ENCODE data around the gene NETO1.
A peak's percentile ranks its signal among the peaks of the same experiment; 100 is the strongest.

Gene NETO1, protein sequence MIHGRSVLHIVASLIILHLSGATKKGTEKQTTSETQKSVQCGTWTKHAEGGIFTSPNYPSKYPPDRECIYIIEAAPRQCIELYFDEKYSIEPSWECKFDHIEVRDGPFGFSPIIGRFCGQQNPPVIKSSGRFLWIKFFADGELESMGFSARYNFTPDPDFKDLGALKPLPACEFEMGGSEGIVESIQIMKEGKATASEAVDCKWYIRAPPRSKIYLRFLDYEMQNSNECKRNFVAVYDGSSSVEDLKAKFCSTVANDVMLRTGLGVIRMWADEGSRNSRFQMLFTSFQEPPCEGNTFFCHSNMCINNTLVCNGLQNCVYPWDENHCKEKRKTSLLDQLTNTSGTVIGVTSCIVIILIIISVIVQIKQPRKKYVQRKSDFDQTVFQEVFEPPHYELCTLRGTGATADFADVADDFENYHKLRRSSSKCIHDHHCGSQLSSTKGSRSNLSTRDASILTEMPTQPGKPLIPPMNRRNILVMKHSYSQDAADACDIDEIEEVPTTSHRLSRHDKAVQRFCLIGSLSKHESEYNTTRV

DNA sequence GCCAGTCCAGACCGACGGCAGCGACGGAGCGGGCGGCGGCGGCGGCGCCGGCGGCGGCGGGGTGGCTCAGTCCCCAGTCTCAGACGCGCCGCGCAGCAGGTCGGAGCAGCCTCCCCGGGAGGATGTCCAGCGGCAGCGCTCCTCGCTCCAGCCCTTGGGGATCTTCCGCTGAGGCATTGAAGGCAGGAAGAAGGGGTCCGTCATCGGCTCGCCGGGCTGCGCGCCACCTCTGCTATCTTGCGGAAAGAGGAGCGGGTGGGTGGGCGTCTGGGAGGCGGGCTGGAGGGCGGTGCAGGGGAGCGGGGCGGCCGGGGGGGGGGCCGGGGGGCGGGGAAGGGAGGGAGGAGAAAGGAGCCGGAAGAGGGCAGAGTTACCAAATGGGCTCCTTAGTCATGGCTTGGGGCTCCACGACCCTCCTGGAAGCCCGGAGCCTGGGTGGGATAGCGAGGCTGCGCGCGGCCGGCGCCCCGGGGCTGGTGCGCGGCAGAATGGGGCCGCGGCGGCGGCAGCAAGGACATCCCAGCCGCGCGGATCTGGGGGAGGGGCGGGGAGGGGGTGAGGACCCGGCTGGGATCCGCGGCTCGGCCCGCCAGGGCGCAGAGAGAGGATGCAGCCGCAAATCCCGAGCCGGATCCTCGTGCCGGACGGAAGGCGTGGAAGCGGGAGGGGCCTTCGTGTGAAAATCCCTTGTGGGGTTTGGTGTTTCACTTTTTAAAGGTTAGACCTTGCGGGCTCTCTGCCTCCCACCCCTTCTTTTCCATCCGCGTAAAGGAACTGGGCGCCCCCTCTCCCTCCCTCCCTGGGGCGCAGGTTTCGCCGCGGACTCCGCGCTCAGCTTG lies at the start of gene NETO1:
Gene NETO1, minus strand, starts transcription at position 242 of the 839 bp plus-strand sequence. CDS start 696 bp downstream, outside the sequence.
- no peak for DNase-seq (ENCODE audit: low read depth)

DNA sequence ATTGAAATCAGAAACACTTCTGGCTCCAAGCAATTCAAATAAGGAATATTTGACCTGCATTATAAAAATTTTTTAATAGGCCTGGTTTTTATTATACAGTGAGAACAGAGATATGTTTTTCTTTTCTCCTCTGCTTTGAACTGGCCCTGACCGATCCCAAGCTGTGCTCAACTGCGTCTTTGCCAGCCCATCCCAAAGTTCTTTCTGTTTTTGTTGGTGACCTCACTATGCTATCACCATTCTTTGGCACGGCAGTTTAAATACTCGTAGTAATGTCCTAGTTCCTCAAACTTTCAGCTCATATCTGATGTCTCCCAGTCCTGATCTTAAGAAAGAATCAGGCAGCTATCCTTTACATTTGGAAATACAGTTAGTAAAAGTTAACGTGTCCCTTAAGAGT lies 42.3 kb upstream of the NETO1 start:
- no peak for DNase-seq (ENCODE audit: low read depth)

DNA sequence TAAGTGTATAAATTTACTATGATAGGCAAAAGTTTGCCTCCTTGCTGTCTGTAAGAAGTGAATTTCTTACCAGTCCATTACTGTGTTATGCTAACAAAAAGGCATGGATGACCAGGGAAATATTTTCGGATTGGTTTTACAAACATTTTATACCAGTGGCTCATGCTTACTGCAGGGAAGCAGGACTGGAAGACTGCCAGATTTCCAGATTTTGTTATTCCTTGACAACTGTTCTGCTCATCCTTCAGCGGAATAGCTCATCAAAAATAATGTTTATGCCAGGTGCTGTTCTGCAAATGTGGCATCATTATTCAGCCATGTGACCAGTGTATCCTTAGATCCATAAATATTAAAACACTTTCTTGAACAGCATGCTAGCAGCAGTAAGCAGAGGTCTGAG lies 40.4 kb upstream of the NETO1 start:
- DNase-seq (ENCODE audit: low read depth) = no peak

DNA sequence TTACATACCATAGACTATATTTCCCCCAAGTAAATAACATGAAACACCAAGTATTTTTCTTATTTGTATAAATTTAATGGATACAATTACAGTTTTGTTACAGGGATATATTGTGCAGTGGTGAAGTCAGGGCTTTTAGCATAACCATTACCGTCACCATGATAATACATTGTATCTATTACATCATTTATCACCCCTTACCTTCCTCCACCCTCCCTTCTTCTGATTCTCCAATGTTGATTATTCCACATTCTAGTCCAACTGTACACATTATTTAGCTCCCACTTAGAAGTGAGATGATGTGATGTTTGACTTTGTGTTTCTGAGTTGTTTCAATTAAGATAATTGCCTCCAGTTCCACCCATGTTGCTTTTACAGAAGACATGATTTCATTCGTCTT lies 35.2 kb upstream of the NETO1 start:
- no peak for DNase-seq (ENCODE audit: low read depth)

DNA sequence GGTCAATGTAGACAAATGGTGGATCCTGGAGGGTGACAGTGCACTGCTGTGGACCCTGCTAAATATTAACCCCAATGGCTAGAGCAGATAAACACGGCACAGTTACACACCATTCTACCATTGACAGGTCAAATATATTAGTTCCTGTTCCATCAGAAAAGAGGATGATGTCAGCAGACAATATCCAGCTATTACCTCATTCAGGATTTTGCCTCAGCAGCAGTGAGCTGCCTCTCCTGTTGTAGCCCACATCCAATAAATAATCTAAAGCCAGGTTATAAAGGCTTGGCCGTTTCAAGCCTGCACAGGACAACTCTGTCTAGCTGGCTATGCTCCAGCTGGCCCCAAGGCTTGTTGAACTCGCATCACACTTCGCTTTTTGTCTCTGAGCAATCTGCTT lies 31.6 kb upstream of the NETO1 start:
- no peak for DNase-seq (ENCODE audit: low read depth)

DNA sequence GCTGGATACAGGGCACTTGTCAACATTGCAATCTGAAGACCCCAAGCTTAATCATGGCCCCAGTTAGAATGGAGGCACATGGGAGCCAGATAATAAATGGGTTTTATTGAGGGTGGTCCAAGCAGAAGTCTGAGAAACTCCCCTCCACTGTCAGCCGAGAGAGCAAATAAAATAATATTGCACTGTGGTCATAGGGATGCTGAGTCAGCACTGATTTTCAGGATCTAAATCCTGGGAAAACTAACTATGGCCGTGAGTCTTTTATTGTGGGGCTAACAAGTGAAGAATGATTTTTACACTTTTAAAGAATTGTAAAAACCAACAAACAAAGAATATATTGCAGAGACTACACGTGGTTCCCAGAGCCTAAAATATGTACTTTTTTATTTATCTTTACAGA lies 31.1 kb upstream of the NETO1 start:
- no peak for DNase-seq (ENCODE audit: low read depth)

DNA sequence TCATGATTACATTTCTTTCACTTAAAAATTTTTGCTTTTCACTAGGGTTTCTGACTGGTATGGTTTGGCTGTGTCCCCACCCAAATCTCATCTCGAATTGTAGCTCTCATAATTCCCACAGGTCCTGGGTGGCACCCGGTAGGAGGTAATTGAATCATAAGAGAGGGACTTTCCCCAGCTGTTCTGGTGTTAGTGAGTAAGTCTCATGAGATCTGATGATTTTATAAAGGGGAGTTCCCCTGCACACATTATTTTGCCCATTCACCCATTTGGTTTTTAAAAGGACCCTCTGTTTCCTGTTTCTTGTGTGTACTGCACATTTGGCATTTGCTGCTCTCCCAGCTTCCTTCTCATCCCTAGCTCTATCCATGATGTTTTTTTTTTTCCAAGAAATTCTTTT lies 27.8 kb upstream of the NETO1 start:
- DNase-seq (ENCODE audit: low read depth) = no peak

DNA sequence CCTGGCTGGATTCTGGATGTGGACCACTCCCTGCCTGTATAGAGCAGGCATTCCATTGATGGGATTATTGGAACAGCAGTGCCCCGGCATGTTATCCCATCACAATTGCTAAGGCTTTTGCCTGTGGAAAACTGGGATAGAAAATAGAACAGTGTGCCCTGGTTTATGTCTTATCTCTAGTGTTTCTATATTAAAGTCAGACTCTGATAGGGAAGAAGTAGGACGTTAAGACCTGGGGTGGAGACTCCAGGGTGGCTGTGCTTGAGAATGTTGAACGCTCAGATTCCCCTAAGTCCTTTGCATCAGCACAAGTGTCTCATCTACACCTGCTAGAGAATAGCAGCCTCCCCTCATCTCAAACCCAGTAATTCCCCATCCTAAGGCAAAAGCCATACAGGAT lies 10.8 kb upstream of the NETO1 start:
- no peak for DNase-seq (ENCODE audit: low read depth)

DNA sequence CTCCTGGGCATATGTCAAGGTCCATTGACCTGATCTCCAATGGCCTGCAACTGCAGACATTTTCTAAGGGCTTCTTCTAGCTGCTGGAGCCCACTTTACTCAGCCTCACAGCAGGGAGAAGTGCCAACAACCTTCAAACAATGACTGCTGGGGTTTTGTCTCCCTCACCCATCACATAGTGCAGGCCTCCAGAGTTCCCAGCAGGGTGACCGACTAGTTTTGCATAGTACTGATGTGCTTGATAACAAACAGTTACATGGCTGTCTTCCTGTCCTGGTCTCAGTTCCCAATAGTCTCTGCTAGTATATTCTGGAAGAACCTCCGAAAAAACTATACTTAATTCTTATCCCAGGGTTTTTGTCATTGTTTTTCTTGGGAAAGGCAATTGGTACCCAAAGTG lies 10.4 kb upstream of the NETO1 start:
- no peak for DNase-seq (ENCODE audit: low read depth)

DNA sequence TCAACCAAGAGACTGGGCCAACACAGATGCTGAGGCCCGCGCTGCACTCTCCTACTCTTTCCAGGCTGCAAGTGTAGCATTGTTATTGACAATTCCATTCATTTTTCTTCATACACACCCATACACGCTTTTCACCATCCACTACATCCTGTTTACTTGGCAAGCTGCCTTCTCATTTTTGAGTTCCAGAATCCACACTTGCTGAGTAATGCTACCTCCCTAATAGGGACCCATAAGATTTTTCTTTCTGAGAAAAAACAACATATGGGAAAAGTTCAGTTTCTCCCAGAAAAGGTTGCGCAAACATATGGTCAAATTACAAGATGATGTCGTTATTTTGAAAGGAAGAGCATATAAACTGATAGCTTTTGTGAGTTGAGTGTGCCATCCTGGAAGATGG lies 3.3 kb upstream of the NETO1 start:
- peak; percentile 1 for DNase-seq (ENCODE audit: low read depth)

DNA sequence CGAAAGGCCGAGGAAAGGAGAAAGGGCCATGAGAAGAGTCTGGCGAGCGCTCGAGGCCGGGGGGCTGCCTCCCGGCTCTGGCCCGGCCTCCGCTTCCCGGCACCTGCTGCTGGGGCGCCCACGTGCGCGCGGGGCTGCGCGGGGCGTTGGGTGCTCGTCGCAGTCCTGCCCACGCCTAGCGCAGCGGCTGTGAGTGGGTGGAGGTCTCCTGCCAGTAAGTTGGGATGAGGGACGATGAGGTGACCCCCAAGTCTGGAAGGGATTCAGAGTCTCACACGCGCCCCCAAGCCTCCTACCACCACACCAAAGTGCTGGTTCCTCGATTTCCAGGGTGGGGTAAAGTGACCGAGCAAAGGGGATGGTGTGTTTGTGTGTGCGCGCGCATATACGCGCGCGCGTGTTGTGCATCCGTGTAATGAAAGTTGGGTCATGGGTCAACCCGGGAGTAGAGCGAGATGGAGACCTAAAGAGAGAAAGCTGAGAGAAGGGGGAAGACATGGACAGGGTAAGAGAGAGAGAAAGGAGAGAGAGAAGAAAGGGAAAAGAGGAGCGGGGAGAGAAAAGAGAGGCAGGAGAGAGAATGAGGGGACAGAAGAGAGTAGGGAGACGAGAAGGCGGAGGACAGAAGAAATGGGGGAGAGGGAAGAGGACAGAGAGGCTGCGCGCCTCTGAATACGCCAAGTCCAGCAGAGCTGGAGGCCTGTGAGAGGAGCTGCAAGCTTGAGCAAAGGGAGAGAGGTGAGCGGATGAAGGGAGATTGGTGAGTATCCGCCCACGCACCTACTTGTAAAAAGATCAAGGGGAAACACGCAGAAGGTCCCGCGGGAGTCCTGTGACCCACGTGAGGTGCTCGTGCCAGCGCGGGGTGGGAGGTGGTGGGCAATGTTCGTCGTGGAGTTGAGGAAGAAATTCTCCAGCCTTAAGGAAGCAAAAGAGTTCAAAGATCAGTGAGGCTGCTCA lies 1.7 kb upstream of the NETO1 start:
- no peak for DNase-seq (ENCODE audit: low read depth)

DNA sequence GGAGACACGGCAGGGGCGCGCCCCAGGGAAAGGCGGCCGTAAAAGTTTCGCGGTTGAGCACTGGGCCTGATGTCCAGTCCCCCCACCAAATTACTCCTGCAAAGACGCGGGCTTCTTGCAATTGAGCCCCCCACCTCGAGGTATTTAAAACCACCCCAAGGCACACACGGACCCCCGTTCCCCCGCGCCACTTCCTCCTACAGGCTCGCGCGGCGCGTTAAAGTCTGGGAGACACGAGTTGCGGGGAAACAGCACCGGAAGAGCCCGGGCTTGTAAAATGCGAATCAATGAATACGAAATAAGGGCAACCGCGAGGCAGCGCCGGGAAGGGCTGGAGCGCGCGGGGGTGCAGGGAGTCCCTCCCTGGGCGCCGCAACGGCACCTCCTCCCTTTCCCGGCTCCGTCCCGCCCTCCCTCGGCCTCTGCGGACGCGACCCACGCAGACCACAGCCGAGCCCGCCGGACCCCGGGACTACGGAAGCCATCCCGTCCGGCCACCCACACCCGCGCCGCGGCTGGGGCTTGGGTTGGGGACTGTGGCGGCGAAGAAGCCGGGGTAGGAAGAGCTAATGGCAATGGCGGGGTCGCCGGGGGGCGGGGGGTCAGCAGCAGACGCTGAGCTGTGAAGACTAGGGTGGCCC lies 918 bp upstream of the NETO1 start:
- DNase-seq (ENCODE audit: low read depth) = no peak

DNA sequence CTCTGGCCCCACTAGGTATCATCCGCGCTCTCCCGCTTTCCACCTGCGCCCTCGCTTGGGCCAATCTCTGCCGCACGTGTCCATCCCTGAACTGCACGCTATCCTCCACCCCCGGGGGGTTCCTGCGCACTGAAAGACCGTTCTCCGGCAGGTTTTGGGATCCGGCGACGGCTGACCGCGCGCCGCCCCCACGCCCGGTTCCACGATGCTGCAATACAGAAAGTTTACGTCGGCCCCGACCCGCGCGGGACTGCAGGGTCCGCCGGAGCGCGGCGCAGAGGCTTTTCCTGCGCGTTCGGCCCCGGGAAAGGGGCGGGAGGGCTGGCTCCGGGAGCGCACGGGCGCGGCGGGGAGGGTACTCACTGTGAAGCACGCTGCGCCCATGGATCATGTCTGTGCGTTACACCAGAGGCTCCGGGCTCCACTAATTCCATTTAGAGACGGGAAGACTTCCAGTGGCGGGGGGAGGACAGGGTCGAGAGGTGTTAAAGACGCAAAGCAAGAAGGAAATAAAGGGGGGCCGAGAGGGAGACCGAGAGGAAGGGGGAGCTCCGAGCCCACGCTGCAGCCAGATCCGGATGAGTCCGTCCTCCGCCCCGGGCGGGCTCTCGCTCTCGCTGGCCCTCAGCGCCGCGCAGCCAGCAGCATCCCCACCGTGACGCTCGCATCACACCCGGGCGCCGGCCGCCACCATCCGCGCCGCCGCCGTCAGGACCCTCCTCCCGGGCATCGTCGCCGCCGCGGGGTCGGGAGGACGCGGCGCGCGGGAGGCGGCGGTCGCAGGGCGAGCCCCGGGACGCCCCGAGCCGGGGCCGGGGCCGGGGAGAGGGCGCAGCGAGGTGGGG lies 664 bp downstream of the NETO1 start:
- DNase-seq (ENCODE audit: low read depth) = no peak

DNA sequence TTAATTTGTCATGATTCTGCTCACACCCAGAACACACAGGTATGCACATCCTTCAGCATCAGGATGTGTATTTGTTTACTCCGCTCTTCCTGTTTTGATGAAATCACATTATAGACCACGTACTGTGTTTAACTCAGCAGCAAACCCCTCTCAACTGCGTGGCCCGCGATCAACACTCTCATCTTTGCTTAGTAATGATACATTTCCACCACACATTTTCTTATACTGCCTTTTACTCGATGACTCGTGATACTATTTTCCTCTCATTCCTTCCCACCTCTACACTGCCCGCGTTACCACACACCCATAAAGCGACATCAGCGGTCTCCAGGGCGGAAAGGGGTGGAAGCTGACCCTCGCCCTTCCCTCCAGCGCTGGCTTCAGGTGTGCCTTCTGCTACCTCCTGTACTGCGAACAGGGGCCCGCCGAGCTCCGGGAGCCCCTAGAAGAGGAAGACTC lies 1.3 kb downstream of the NETO1 start:
- no peak for DNase-seq (ENCODE audit: low read depth)

DNA sequence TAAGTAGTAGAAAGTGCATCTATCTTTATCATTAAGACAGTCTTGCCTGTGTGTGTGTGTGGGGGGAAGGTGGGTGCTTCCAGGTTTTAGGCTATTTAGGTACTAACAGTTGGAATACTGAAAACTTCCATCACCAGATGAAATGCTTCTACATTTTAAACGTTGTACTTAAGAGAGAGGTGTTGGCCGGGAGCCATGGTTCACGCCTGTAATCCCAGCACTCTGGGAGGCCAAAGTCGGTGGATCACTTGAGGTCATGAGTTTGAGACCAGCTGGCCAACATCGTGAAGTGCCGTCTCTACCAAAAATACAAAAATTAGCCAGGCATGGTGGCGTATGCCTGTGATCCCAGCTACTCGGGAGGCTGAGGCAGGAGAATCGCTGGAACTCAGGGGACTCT lies 4.0 kb downstream of the NETO1 start:
- no peak for DNase-seq (ENCODE audit: low read depth)

DNA sequence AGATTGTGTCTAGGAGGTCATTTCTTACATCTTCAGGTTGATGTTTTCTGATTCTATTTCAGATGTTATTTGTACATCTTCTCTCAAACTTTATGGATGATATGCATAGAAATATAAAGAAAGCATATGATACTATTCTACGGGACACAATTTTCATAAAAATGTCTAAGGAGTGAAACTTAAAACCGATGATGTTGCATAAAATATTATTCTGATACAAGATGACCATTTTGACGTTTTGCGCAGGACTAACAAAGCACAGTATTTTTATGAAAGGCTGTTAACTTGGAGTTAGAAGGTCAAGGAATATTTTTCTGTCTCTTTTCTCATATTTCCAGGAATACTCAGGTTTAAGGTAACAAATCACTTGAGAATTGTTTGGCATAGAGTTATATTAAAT lies 8.7 kb downstream of the NETO1 start:
- no peak for DNase-seq (ENCODE audit: low read depth)

DNA sequence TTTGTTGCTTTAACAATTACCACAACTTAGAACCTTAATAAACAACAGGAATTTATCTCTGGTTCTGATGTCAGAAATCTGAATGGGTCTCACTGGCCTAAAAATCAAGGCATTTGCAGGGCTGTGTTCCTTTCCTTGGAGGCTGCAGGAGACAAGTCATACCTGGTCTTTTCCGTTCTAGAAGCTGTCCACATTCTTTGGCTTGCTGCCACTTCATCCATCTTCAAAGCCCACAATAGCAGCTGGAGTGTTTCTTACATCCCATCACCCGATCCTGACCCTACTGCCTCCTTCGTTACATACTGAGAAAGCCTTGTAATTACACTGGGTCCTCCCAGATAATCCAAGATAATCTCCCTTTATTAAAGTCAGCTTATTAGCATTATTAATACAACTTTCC lies 18.1 kb downstream of the NETO1 start:
- no peak for DNase-seq (ENCODE audit: low read depth)

DNA sequence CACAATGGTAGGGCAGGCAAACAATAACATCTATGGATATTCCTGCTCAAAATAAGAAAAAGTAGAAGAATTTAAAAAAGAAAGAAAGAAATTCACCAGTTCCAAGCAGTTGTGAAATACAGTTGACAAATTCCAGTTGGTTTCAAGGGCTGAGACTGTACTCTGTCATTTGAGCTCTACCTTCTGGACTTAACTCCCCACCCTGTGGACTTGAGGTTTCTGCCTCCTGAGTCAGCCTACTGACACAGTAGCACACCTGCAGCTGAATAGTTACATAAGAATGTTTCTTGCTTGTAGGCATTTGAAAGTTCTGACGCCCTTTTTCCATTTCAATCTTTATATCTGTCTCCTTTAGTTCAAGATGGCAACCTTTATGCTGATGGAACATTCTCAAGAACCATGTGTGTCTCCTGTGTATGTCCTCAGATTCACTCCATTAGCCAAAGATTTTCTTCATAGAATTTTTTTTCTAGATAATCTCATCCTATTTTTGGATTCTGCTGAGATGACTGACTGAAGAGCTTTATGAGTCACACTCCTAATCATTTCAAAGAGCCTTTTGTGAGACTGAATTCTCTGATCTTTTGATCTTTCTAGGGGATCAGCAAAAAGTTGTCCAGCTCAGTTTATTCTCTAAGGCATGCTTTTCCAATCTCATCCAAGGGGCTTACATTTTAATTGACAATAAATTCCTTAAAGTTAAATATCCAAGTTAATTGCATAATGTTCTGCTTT lies 19.1 kb downstream of the NETO1 start:
- DNase-seq (ENCODE audit: low read depth) = no peak

DNA sequence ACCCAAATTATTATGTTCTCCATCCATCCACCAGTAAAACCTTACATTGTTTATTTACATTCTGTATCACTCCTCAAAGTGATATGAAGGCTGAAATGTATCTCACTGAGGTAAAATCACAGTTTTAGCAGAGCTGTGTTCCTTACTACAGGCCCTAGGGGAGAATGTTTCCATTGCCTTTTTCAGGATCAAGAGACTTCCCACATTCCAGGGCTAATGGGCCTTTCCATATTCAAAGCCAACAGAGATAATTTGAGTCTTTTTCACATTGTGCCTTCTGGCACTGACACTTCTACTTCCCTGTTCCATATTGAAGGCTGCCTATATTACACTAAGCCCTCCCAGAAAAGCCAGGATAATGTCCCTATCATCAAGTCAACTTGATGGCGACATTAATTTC lies 20.0 kb downstream of the NETO1 start:
- no peak for DNase-seq (ENCODE audit: low read depth)
